Dendritic cell treated with granulocyte-macrophage colony-stimulating factor and Interleukin-4, amounts not matched to agents 40 ng/mL and 50 ng/mL, for 4 days (primary cell): ENCODE results near the gene ZNF428.
A peak's percentile ranks its signal among the peaks of the same experiment; 100 is the strongest.
"Not testable (repeated sequence)": the region's sequence is repeated elsewhere in the genome, so short reads cannot be mapped to it uniquely, and the experiment has no call there.

Source experiments
- H3K27ac Mint-ChIP-seq: one replicate; pipeline ENCODE4 v1.8.0; 2022; ENCODE audit warnings: mild to moderate bottlenecking, mixed read lengths
- H3K27me3 Mint-ChIP-seq: one replicate; pipeline ENCODE4 v1.8.0; 2022; ENCODE audit warnings: mild to moderate bottlenecking, mixed read lengths
- H3K36me3 Mint-ChIP-seq: one replicate; pipeline ENCODE4 v1.8.0; 2022; ENCODE audit warnings: low read depth, mixed read lengths
- H3K4me1 Mint-ChIP-seq: one replicate; pipeline ENCODE4 v1.8.0; 2022; ENCODE audit warnings: low read depth, mixed read lengths
- H3K4me3 Mint-ChIP-seq: one replicate; pipeline ENCODE4 v1.8.0; 2022; ENCODE audit warnings: mild to moderate bottlenecking, moderate library complexity, mixed read lengths
- H3K9me3 Mint-ChIP-seq: one replicate; pipeline ENCODE4 v1.8.0; 2022; ENCODE audit warnings: mixed read lengths
- intact Hi-C: fragments of 100-400 bp; cut with micrococcal nuclease; formaldehyde crosslinking; loops from one replicate; pipeline ENCODE4 v1.15.0; 2022

Gene ZNF428

DNA sequence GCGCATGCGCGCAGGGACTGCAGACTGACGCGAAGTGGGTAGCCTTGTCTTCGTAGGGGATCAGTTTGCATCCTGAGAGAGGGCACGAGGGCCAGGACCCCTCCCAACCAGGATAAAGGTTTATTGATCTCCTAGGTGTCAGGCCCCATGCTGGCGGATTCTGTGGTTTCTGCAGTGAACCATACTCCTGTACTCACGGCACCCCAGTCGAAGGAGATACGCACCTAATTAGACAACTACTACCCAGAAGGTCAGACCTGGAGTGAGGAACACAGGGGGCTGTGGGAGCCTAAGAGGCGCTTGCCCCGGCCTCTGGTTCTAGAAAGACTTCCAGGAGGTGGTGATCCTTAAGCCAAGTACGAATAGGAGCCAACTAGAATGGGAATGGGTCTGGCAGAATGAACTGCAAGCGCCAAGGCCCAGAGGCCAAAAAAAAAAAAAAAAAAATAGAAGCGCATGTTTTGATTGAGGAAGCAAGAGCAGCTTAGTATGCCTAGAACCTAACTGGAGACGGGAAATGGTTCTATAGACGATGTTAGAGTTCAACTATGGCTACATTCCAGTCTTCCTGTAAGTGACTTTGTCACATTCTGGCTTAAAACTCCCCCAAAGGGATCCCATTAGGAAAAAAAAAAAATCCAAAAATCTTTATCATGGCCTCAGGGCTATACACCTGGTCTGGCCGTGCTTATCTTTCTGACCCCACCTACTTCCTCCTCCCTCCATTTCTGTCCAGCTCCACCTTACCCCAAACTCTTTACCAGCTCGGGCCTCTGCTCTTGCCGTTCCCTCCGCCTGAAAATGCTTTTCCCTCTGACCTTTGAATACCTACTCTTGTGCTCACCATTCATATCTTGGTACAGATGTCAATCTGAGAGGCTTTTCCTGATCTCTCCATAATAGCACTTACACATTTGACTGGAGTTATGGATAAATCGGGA, 902 bp upstream of the ZNF428 start:
- Mint-ChIP-seq H3K4me1 (peaks cover 22% of the 10 kb centered on the region), H3K9me3 (no peaks in the 10 kb centered on the region), H3K27me3 (peaks cover 8% of the 10 kb centered on the region), H3K4me3 (peak overlapping the region; percentile 96), H3K27ac (peak overlapping the region; percentile 97), H3K36me3 (peaks cover 9% of the 10 kb centered on the region)
- intact Hi-C loops: no loop called here

DNA sequence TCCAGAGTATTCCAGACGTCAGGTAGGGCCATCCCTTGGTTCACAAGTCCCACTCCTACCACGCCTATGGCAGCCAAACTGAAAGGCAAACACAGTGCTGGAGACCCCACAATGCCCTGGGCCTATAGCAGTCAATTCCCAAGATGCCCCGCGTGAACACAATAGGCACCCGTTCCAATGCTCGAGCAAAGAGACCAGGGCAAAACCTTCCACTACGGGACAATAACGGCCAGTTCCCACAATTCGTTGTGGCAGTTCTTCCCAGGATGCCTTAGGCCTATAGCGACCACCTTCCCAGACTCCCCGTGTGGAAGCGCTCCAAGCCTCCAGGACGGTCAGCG, 538 bp downstream of the ZNF428 start:
- peaks cover 16% of the 10 kb centered on the region for H3K36me3 Mint-ChIP-seq
- no peaks in the 10 kb centered on the region for H3K27me3 Mint-ChIP-seq
- intact Hi-C loops: loop anchor here (1.0 kb wide), 1 partner anchor 23 kb away; the partner anchor contains the start of genes IRGQ and ZNF576
- peak overlapping the region; percentile 96 for H3K4me3 Mint-ChIP-seq
- no peaks in the 10 kb centered on the region for H3K9me3 Mint-ChIP-seq
- peaks cover 20% of the 10 kb centered on the region for H3K4me1 Mint-ChIP-seq
- H3K27ac Mint-ChIP-seq: peak overlapping the region; percentile 97

DNA sequence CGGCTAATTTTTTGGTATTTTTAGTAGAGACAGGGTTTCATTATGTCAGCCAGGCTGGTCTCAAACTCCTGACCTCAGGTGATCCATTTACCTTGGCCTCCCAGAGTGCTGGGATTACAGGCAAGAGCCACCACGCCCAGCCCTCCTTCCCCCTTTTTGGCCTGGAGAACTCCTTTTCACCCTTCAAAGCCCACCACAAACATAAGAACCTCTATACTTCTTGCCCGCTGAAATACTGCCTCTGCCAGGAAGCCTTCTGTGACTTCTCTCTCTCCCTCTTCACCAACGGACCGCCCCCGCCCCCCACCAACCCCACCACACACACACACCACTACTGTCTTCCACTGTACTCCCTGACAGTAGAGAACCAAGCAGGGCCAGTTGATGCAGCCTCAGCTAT, 2.5 kb downstream of the ZNF428 start:
- Mint-ChIP-seq H3K9me3 (no peaks in the 10 kb centered on the region), H3K27me3 (no peaks in the 10 kb centered on the region), H3K36me3 (peaks cover 35% of the 10 kb centered on the region), H3K4me1 (peaks cover 20% of the 10 kb centered on the region), H3K27ac (no peak overlapping the region), H3K4me3 (no peak overlapping the region)
- intact Hi-C loops: no loop called here

DNA sequence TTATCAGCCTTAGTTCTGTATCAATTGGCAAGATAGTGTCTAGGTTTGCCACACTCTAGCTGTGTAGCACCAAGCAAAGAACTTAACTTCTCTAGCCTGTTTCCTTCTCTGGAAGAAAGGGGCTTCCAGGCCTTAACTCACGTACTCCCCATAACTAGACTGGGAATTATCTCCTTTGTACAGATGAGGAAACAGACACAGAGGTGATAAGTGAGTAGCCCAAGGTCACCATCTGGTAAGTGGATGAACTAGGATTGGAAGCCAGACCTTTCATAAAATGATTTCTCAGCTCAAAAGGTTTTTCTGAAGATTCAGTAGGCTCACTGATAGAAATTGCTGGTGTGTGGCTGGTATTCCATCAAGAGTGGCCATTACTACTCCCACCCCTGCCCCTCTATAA, 3.1 kb downstream of the ZNF428 start:
- Mint-ChIP-seq H3K36me3 (peaks cover 42% of the 10 kb centered on the region), H3K4me1 (peaks cover 20% of the 10 kb centered on the region), H3K4me3 (no peak overlapping the region), H3K9me3 (no peaks in the 10 kb centered on the region), H3K27me3 (no peaks in the 10 kb centered on the region), H3K27ac (no peak overlapping the region)
- intact Hi-C loops: no loop called here

DNA sequence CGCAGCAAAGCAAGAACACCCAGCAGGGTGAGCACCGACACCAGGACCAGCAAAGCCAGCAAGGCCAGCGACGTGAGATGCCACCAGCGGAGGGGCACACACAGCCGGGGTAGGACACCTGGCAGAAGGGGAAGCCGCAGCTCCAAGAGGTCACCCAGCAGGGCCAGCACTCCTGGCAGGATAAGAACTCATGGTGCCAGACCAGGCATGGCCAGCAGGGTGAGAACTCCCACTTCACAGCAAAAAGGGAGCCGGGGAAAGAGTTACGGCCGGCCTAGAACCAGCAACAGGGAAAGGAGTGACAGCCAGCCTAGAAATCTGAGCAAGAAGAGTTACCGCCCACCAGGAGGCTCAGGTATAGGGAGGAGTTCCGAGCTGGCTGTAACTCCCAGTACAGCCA, 7.1 kb downstream of the ZNF428 start:
- no peak overlapping the region for H3K27ac Mint-ChIP-seq
- intact Hi-C loops: no loop called here
- no peaks in the 10 kb centered on the region for H3K27me3 Mint-ChIP-seq
- H3K9me3 Mint-ChIP-seq: no peaks in the 10 kb centered on the region
- peaks cover 42% of the 10 kb centered on the region for H3K36me3 Mint-ChIP-seq
- H3K4me3 Mint-ChIP-seq: no peak overlapping the region
- H3K4me1 Mint-ChIP-seq: peaks cover 2% of the 10 kb centered on the region

DNA sequence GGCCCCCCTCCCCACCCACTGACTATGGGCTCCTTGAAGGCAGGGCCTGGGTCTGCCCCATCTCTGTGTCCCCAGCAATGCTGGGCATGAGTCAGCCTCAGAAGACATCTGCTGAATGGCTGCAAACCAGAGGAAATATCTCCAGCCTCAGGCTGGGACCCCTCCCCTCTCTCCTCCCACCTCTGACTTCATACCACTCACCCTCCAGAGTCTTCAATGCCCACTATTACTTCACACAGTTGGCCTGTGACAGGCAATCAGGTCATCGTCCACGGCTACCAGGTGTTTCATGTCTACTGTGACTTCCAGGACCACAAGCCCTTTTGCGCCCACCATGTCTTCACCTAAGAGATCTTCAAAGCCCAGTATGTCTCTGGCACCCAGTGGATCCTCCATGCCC, 7.6 kb downstream of the ZNF428 start, which contains the start of gene SRRM5:
SRRM5 (plus strand) TSS at position 301 of the 400 bp plus-strand sequence; CDS start at position 335, 34 bp downstream.
- Mint-ChIP-seq H3K27me3 (no peaks in the 10 kb centered on the region), H3K27ac (no peak within 1 kb of the TSS), H3K36me3 (peaks cover 47% of the 10 kb centered on the region), H3K4me3 (no peak within 1 kb of the TSS), H3K4me1 (peaks cover 6% of the 10 kb centered on the region), H3K9me3 (no peaks in the 10 kb centered on the region)
- intact Hi-C loops: no loop called here

DNA sequence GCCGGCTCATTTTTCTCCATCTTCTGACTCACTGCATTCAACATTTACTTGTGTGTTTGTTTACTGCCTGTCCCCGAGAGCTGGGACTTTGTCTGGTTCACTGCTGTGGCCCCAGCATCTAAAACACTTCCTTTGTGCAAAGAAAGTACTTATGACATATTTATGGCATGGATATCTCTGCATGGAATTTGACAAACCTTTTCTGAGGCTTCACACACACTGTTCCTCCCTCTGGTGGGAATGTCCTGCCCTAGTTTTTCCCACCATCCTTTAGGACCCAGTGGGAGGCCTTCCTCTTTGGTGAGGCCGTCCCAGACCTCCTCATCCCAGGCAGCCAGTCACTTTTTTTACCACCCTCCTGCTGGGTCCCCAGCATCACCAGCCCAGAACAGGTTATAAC, 8.9 kb downstream of the ZNF428 start:
- Mint-ChIP-seq H3K4me1 (peaks cover 6% of the 10 kb centered on the region), H3K27me3 (no peaks in the 10 kb centered on the region), H3K4me3 (no peak overlapping the region), H3K9me3 (no peaks in the 10 kb centered on the region), H3K27ac (no peak overlapping the region), H3K36me3 (peaks cover 49% of the 10 kb centered on the region)
- intact Hi-C loops: no loop called here

DNA sequence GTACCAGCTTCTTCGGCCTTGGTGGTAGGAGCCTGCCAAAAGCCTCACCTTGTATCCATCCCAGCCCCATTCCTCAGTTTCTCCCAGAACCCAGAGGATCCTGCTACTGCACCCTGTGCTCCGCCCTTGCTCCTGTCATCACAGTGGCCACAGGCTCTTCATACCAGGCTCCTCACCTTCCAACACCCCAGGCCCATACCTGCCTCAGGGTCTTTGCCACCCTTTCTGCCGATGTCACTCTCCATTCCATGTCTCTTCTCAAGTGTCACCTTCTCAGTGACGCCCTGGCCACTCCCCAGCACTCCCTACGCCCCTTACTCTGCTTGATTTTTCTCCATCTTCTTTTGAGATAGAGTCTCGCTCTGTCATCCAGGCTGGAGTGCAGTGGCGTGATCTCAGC, 9.6 kb downstream of the ZNF428 start:
- Mint-ChIP-seq H3K9me3 (no peaks in the 10 kb centered on the region), H3K27me3 (no peaks in the 10 kb centered on the region), H3K27ac (no peak overlapping the region), H3K4me3 (no peak overlapping the region), H3K4me1 (peaks cover 6% of the 10 kb centered on the region), H3K36me3 (peaks cover 49% of the 10 kb centered on the region)
- intact Hi-C loops: no loop called here

DNA sequence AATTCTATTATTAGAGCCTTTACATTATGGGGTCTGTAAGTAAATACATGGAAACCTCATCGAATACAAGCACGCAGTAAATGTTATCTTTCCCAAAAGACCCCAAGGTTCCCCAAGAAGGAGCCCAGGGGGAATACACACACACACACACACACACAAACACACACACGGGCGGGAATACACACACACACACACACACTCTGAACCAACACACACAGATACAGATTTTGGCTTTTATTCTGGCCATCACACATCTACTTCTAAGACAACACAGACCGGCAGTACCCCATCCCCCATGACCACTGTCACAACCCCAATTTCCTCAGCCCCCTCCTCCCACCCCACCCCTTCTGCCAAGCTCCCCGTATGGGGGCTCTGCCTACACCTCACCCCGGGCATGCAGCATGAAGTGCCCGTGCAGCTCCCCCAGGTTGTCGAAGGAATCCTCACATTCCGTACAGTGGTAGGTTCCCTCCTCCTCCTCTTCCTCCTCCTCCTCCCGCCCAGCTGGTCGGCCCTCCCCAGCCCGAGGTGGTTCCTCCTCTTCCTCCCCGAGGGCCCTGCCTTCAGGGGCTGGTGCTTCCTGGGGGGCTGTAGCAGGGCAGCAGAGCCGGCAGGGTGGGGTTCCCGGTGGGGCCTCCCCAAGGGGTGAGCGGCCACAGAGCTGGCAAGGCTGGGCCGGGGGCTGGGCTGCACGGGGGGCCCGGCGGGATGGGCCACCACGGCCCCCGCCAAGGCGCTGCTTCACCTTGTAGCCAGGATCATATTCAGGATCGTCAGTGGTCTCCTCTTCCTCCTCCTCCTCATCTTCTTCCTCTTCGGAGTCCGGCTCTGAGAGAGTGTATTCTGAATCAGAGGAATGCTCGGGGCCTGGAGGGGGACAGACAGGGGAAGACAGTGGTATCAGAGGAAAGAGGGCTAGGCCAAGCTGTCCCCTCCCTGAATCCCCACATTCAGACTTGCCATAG, 11.9 kb downstream of the ZNF428 start:
- intact Hi-C loops: no loop called here
- Mint-ChIP-seq H3K27ac (peak overlapping the region; percentile 37), H3K27me3 (no peaks in the 10 kb centered on the region), H3K9me3 (no peaks in the 10 kb centered on the region), H3K4me3 (no peak overlapping the region), H3K36me3 (peaks cover 30% of the 10 kb centered on the region), H3K4me1 (peaks cover 6% of the 10 kb centered on the region)

DNA sequence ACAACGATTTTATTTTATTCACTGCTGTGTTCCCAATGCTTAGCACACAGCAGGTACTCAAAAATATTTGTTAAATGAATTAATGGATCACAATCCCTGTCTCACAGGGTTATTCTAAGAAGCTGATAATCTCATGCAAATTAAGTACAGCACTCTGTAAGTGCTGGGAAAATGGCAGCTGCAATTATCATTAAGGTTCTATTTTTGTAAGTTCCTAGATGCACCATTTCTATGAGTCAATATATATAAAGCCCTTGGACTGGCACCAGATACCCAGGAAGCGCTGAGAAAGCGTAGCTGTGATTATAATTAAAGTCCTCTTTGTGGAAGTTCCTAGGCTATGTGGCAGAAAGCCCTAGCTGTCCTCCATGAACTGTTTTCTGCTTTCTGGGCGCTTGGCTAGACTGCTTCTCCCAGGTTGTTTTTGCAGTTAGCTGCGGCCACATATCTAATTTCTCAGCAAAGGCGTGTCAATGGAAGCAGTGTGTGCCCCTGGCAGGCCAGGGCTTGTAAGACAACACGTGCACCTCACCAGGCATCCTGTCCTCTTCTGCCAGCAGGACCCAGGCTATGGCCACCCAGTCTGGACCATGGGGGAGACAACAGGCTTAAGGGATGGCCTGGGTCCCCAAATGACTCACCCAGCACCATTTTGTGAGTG, 12.7 kb downstream of the ZNF428 start:
- H3K9me3 Mint-ChIP-seq: no peaks in the 10 kb centered on the region
- H3K36me3 Mint-ChIP-seq: peaks cover 30% of the 10 kb centered on the region
- intact Hi-C loops: no loop called here
- no peaks in the 10 kb centered on the region for H3K27me3 Mint-ChIP-seq
- no peak overlapping the region for H3K27ac Mint-ChIP-seq
- H3K4me3 Mint-ChIP-seq: no peak overlapping the region
- H3K4me1 Mint-ChIP-seq: peaks cover 6% of the 10 kb centered on the region

DNA sequence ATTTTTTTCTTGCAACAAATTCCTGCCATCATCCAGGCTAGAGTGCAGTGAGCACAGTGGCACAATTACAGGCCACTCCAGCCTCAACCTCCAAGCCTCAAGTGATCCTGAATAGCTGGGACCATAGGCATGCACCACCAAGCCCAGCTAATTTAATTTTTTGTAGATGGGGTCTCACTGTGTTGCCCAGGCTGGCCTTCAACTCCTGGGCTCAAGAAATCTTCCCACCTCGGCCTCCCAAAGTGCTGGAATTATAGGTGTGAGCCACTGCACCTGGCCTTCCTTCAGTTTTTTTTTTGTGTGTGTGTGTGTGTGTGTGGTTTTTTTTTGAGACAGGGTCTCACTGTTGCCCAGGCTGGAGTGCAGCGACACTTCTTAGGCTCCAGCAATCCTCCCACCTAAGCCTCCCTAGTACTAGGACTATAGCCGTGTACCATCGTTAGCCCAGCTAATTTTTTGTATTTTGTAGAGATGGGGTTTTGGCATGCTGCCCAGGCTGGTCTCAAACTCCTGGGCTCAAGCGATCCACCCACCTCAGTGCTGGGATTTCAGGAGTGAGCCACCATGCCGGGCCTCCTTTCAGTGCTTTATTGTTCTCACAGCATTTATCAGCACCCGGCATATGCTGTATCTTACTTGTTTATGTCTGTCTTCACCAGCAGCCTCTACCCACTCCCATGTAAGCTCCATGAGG, 13.4 kb downstream of the ZNF428 start:
- H3K27me3 Mint-ChIP-seq: no peaks in the 10 kb centered on the region
- no peaks in the 10 kb centered on the region for H3K9me3 Mint-ChIP-seq
- no peak overlapping the region for H3K4me3 Mint-ChIP-seq
- peaks cover 31% of the 10 kb centered on the region for H3K36me3 Mint-ChIP-seq
- H3K4me1 Mint-ChIP-seq: peaks cover 6% of the 10 kb centered on the region
- intact Hi-C loops: no loop called here
- H3K27ac Mint-ChIP-seq: no peak overlapping the region

DNA sequence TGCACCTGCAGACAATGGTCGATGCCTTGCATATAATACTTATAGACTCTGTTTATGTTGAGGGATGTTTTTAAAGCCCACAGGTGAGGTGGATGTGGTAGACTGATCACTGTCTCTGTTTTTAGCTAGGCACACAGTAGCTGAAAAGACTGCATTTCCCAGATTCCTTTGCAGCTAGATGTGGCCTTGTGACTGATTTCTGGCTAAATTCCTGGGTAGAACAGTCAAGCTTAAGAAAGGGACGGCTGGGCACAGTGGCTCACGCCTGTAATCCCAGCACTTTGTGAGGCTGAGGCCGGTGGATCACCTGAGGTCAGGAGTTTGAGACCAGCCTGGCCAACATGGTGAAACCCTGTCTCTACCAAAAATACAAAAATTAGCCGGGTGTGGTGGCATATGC, 19.1 kb downstream of the ZNF428 start:
- H3K36me3 Mint-ChIP-seq: peaks cover 56% of the 10 kb centered on the region
- H3K4me3 Mint-ChIP-seq, intact Hi-C loops, H3K9me3 Mint-ChIP-seq, H3K27me3 Mint-ChIP-seq, H3K27ac Mint-ChIP-seq: not testable (repeated sequence)
- H3K4me1 Mint-ChIP-seq: peaks cover 29% of the 10 kb centered on the region

DNA sequence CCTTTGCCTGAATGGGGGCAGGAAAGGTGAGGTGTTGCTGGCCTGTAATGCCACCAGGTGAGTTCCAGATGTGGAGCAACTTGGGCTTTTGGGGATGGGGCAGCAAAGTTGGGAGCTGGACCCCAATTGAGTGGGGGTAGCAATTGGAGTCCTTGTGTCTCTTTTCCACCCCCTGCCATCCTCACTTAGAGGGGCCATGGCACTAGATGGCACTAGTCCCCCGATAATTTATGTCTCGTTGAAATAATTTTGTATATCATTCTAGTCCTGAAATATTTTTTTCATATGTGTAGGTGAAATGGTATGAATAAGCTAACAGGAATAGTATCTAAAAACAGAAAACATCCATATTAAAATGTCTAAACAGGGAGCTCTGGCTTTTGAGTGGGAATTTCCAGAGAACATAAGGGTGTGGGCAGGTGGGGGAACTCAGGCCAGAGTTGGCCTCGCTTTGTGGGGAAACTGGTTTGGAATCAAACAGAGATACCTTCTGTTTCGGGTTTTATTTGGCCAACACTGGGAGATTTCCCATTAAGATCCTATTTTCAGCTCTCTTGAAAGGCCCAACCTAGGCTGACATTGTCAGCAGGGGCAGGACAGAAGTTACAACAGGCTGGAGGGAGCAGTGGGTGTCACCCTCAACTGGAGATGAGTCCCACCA, 19.7 kb downstream of the ZNF428 start:
- Mint-ChIP-seq H3K4me3 (no peak overlapping the region), H3K4me1 (peaks cover 29% of the 10 kb centered on the region), H3K36me3 (peaks cover 61% of the 10 kb centered on the region), H3K27ac (no peak overlapping the region), H3K9me3 (no peaks in the 10 kb centered on the region), H3K27me3 (no peaks in the 10 kb centered on the region)
- intact Hi-C loops: loop anchor here (5.0 to 10.0 kb wide), 2 partner anchors 37 to 155 kb away; no protein-coding TSS in a partner anchor
